ENCODE results near the gene P2RY6.

DNA sequence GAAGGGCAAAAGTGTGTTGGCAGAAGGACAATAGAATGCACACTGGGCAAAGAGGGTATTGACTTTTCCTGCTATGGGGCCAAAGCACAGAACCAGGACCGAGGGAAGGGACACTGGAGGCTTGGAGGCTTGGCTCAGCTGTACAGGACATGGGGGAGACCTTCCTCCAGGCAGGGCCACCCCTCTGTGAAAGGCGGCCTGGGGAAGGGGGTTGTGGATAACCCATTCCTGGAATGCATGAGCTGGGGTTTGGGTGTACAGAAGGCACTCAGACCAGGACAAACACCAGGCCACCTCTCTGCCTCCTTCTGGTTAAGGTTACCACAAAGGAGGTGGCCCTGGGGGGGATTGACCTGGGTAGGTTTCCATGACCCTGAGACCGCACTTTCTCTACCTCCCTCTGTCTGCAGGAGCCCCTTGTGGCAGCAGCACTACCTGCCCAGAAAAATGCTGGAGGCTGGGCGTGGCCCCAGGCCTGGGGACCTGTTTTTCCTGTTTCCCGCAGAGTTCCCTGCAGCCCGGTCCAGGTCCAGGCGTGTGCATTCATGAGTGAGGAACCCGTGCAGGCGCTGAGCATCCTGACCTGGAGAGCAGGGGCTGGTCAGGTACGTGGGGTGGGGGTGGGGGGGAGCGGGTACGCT lies 44.4 kb upstream of the P2RY6 start:
- TF ChIP-seq, protein P1, sequence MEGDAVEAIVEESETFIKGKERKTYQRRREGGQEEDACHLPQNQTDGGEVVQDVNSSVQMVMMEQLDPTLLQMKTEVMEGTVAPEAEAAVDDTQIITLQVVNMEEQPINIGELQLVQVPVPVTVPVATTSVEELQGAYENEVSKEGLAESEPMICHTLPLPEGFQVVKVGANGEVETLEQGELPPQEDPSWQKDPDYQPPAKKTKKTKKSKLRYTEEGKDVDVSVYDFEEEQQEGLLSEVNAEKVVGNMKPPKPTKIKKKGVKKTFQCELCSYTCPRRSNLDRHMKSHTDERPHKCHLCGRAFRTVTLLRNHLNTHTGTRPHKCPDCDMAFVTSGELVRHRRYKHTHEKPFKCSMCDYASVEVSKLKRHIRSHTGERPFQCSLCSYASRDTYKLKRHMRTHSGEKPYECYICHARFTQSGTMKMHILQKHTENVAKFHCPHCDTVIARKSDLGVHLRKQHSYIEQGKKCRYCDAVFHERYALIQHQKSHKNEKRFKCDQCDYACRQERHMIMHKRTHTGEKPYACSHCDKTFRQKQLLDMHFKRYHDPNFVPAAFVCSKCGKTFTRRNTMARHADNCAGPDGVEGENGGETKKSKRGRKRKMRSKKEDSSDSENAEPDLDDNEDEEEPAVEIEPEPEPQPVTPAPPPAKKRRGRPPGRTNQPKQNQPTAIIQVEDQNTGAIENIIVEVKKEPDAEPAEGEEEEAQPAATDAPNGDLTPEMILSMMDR (IDR thresholded peaks at IDR 0.05) = no peak
- TF ChIP-seq POLR2A (IDR thresholded peaks at IDR 0.05) (no peak), EP300 (IDR thresholded peaks at IDR 0.05) (no peak), POLR2AphosphoS5 (IDR thresholded peaks at IDR 0.05) (no peak)

Measured in suprapubic skin (tissue), 4 donors.